ENCODE measurements around the gene THEM5.

DNA sequence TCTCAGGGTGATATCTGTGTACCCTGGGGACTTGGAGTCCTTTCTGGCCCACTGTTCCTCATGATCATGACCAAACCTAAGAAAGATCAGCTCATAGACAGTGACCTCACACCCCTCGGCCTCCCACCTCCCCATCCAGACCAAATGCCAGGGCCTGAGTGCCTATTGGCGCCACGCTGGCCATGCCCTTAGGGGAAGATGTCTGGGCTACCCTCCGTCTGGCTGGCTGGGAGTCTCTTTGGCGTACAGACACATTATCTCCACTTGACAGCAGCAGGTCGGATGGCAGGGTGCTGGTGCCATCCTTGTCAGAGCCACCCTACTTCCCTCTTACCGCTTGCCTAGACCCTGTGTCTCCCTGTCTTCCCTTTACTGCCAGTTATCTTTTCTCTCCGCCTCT, 30.3 kb downstream of the THEM5 start:
- TF ChIP-seq, protein P1, sequence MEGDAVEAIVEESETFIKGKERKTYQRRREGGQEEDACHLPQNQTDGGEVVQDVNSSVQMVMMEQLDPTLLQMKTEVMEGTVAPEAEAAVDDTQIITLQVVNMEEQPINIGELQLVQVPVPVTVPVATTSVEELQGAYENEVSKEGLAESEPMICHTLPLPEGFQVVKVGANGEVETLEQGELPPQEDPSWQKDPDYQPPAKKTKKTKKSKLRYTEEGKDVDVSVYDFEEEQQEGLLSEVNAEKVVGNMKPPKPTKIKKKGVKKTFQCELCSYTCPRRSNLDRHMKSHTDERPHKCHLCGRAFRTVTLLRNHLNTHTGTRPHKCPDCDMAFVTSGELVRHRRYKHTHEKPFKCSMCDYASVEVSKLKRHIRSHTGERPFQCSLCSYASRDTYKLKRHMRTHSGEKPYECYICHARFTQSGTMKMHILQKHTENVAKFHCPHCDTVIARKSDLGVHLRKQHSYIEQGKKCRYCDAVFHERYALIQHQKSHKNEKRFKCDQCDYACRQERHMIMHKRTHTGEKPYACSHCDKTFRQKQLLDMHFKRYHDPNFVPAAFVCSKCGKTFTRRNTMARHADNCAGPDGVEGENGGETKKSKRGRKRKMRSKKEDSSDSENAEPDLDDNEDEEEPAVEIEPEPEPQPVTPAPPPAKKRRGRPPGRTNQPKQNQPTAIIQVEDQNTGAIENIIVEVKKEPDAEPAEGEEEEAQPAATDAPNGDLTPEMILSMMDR (IDR thresholded peaks at IDR 0.05): no peak
- TF ChIP-seq POLR2A (IDR thresholded peaks at IDR 0.05): no peak

Measured in stomach (tissue), 4 donors.